Activated T-helper 2 cell treated with anti-CD3 and anti-CD28 coated beads, Interferon-gamma antibody, Interleukin-2, Interleukin-4, amounts not matched to agents 10 μg/mL and 5 μg/mL and 100 μg/mL, durations not matched to agents 14 hours and 24 hours and 36 hours (primary cell): Measurements from ENCODE around the gene HIC2. TPM values are rescaled to one million over a fixed set of nuclear protein-coding genes. Genes with fewer than 3 reads are reported as not detected.
"Not testable (repeated sequence)": the region's sequence is repeated elsewhere in the genome, so short reads cannot be mapped to it uniquely, and the experiment has no call there.

Experiments
- DNase-seq: peaks from one replicate; pipeline ENCODE4 v3.0.0; 2021; ENCODE audit warnings: low spot score
- H3K27ac Mint-ChIP-seq: one replicate; pipeline ENCODE4 v1.8.0; 2021; ENCODE audit warnings: mixed read lengths
- H3K27me3 Mint-ChIP-seq: one replicate; pipeline ENCODE4 v1.8.0; 2021; ENCODE audit warnings: low read depth, mixed read lengths
- H3K36me3 Mint-ChIP-seq: one replicate; pipeline ENCODE4 v1.8.0; 2021; ENCODE audit warnings: low read depth, mixed read lengths
- H3K4me1 Mint-ChIP-seq: one replicate; pipeline ENCODE4 v1.8.0; 2021; ENCODE audit warnings: low read depth, mixed read lengths
- H3K4me3 Mint-ChIP-seq: one replicate; pipeline ENCODE4 v1.8.0; 2021; ENCODE audit warnings: low read depth, mild to moderate bottlenecking, moderate library complexity, mixed read lengths
- H3K9me3 Mint-ChIP-seq: one replicate; pipeline ENCODE4 v1.8.0; 2021; ENCODE audit warnings: mixed read lengths
- intact Hi-C: fragments of 100-400 bp; cut with micrococcal nuclease; formaldehyde crosslinking; loops from one replicate; pipeline ENCODE4 v1.15.1; 2023
- total RNA-seq: library from RNA; stranded (reverse); gene quantifications from 2 replicates; pipeline ENCODE4 v1.2.3, GENCODE V29; 2022

The HIC2 gene
- total RNA-seq, 1 donor from 2014 or later: 4.9 TPM

GRCh38 chr22:21442646-21443045 is 25.5 kb downstream of the HIC2 start:
- H3K9me3 Mint-ChIP-seq, H3K27ac Mint-ChIP-seq, DNase-seq, H3K4me1 Mint-ChIP-seq, H3K4me3 Mint-ChIP-seq, intact Hi-C loops, H3K27me3 Mint-ChIP-seq, H3K36me3 Mint-ChIP-seq: not testable (repeated sequence)

- H3K4me3 Mint-ChIP-seq: no peak overlapping the region
- intact Hi-C loops: no loop called here
Observed at GRCh38 chr22:21443057-21443734, 26.0 kb downstream of the HIC2 start.

GRCh38 chr22:21443735-21444421 is 26.7 kb downstream of the HIC2 start:
- Mint-ChIP-seq H3K9me3 (no peaks in the 10 kb centered on the region), H3K36me3 (peaks cover 3% of the 10 kb centered on the region), H3K27ac (no peak overlapping the region), H3K27me3 (no peaks in the 10 kb centered on the region), H3K4me1 (no peaks in the 10 kb centered on the region), H3K4me3 (no peak overlapping the region)
- intact Hi-C loops: no loop called here
- no peak for DNase-seq

More at GRCh38 chr22:21443057-21443734, 26.0 kb downstream of the HIC2 start:
- Mint-ChIP-seq H3K4me1 (no peaks in the 10 kb centered on the region), H3K27me3 (no peaks in the 10 kb centered on the region), H3K9me3 (no peaks in the 10 kb centered on the region), H3K36me3 (peaks cover 3% of the 10 kb centered on the region), H3K27ac (no peak overlapping the region)
- no peak for DNase-seq

DNA sequence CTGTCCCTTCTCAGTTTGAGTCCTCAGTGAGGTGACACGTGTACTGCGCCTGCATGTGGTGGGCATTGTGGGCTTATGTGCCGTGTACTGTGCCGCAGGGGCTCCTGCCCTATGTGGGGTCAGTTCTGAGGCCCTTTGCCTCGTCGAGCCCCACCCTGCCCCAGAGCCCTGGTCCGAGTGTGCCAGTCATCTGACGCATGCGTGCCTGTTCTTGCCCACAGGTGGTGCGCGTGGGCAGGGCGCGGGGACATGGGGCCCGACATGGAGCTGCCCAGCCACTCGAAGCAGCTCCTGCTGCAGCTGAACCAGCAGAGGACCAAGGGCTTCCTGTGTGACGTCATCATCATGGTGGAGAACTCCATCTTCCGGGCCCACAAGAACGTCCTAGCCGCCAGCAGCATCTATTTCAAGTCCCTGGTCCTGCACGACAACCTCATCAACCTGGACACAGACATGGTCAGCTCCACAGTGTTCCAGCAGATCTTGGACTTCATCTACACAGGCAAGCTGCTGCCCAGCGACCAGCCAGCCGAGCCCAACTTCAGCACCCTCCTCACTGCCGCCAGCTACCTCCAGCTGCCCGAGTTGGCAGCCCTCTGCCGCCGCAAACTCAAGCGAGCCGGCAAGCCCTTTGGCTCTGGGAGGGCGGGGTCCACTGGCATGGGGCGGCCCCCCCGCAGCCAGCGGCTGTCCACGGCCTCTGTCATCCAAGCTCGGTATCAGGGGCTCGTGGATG is 27.7 kb downstream of the HIC2 start:
- Mint-ChIP-seq H3K27me3 (no peaks in the 10 kb centered on the region), H3K9me3 (no peaks in the 10 kb centered on the region), H3K36me3 (peaks cover 3% of the 10 kb centered on the region), H3K4me1 (no peaks in the 10 kb centered on the region), H3K27ac (no peak overlapping the region), H3K4me3 (no peak overlapping the region)
- DNase-seq: no peak
- intact Hi-C loops: no loop called here

GRCh38 chr22:21445437-21446127 is 28.4 kb downstream of the HIC2 start:
- H3K4me3 Mint-ChIP-seq: no peak overlapping the region
- intact Hi-C loops: no loop called here
- H3K4me1 Mint-ChIP-seq: no peaks in the 10 kb centered on the region
- peaks cover 3% of the 10 kb centered on the region for H3K36me3 Mint-ChIP-seq
- H3K9me3 Mint-ChIP-seq: no peaks in the 10 kb centered on the region
- no peak for DNase-seq
- H3K27me3 Mint-ChIP-seq: no peaks in the 10 kb centered on the region
- H3K27ac Mint-ChIP-seq: no peak overlapping the region

DNA sequence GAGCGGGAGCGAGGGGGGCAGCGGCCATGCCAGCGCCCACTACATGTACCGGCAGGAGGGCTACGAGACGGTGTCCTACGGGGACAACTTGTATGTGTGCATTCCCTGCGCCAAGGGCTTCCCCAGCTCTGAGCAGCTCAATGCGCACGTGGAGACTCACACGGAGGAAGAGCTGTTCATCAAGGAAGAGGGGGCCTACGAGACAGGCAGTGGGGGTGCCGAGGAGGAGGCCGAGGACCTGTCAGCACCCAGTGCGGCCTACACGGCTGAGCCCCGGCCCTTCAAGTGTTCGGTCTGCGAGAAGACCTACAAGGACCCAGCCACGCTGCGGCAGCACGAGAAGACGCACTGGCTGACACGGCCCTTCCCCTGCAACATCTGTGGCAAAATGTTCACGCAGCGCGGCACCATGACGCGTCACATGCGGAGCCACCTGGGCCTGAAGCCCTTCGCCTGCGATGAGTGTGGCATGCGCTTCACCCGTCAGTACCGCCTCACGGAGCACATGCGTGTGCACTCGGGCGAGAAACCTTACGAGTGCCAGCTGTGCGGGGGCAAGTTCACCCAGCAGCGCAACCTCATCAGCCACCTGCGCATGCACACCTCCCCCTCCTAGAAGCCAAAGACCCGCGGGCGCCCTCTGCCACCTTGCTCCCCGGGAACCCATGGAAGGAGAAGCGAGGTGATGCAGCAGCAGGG is 29.1 kb downstream of the HIC2 start:
- intact Hi-C loops: no loop called here
- peaks cover 3% of the 10 kb centered on the region for H3K36me3 Mint-ChIP-seq
- no peak for DNase-seq

GRCh38 chr22:21446827-21447690 is 29.9 kb downstream of the HIC2 start:
- DNase-seq: no peak

More for the DNA sequence above, 29.1 kb downstream of the HIC2 start:
- Mint-ChIP-seq H3K4me3 (no peak overlapping the region), H3K27ac (no peak overlapping the region), H3K27me3 (no peaks in the 10 kb centered on the region), H3K9me3 (no peaks in the 10 kb centered on the region), H3K4me1 (no peaks in the 10 kb centered on the region)

DNA sequence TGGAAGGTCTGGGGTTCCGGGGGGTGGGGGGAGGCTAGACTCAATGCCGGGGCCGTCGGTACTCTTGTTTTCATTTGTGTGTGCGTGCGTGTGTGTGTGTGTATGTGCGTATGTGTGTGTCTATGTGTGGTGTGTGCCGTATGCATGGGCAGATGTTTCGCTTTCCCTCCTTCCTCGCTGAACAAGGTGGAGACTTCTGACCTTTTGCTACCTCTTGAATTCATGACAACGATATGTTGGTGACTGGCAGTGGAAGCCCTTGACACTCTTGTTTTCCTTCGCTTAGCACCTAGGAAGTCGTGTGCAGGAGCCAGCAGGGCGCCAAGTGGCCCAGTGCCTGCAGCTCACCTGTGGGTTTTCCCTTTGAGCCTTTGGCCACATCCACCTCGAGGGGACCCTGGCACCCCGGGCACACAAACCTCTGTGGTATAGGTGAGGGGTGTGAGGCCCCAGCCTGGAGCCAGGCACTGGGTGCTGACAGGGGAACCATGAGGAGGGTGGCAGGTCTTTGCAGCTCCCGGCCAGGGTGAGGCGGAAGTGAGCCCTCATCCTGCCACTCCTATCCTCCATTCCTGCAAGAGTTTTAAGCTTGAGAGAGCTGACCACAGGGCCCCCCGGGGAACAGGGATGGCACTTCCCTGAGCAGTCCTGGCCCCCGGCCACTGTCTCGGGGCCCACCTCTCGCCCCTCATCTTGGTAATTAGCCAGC is 30.7 kb downstream of the HIC2 start:
- H3K4me1 Mint-ChIP-seq: no peaks in the 10 kb centered on the region
- H3K4me3 Mint-ChIP-seq: no peak overlapping the region
- H3K9me3 Mint-ChIP-seq: no peaks in the 10 kb centered on the region
- DNase-seq: no peak
- H3K36me3 Mint-ChIP-seq: peaks cover 3% of the 10 kb centered on the region
- H3K27ac Mint-ChIP-seq: no peak overlapping the region
- intact Hi-C loops: no loop called here
- no peaks in the 10 kb centered on the region for H3K27me3 Mint-ChIP-seq

More at GRCh38 chr22:21446827-21447690, 29.9 kb downstream of the HIC2 start:
- no peaks in the 10 kb centered on the region for H3K27me3 Mint-ChIP-seq
- intact Hi-C loops: no loop called here
- H3K4me3 Mint-ChIP-seq: no peak overlapping the region
- no peaks in the 10 kb centered on the region for H3K9me3 Mint-ChIP-seq
- H3K4me1 Mint-ChIP-seq: no peaks in the 10 kb centered on the region
- no peak overlapping the region for H3K27ac Mint-ChIP-seq
- peaks cover 3% of the 10 kb centered on the region for H3K36me3 Mint-ChIP-seq

DNA sequence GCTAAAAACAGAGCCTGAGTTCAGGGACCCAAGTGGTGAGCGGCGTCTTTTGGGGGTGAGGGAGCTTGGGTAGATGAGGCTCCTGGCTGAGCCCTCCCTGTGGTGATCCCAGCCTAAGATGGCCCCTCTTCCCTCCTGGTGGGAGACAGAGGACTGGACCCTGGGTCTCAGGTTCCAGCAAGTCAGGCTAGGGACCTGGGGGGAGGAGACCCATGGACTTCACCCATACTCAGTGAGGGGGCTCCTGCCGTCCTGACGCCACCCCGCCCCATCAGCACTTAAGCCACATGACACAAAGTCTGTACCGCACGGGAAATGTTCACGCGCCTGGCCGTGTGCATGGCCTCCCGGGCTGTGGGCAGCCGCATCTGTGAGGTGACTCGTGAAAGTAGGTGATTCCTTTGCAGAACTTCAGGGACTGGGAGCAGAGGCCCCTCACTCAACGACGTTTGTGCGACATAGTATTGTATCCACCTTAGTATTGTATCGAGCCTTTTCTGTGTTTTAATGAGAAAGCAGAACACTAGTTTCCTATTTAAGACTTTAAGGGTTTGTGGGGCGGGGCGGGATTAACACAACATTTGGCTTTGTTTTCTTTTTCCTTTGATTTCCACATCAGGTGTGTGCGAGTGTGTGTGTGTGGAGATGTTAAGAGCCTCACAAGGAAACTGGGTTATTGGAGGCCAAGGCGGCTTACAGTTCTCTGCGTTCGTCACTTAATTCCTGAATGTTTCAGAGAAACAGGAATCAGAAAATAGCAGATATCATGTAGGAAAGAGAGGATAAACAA is 31.7 kb downstream of the HIC2 start:
- H3K27me3 Mint-ChIP-seq: no peaks in the 10 kb centered on the region

DNA sequence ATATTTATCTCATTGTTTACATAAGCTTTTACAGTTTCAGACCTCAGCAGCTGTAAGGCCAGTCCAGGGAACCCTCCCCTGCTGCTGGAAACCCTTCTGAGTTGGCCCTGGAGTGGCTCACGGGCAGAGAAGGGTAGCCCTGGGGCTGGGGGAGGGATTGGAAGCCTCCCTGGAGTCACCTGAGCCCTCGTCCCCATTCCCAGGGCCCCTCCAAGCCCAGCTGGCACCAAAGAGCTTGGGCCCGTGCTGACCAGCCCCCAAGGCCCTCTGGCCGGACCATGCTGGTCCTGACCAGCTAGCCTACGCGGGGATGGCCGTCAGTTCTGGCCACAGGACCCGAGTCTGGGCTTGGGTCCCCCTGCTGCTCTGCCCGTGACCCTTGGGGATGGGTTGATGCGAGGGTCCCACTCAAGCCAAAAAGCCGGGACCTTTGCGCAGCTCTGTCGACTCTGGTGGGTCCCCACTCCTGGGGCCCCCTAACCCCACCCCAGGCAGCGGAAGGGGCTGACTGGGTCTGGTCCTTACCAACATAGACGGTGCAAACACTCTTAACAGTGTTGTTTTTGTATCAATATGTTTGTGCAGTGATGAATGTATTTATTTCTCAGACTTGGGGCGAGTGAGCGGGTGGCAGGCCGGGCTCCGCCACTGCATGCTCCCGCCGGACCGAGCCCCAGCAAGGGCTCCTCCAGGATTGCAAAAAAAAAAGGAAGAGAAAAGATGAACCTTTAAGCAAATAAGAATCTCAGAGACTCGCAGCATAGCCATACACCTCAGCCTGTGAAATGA is 32.6 kb downstream of the HIC2 start:
- intact Hi-C loops: no loop called here
- Mint-ChIP-seq H3K36me3 (peaks cover 3% of the 10 kb centered on the region), H3K9me3 (no peaks in the 10 kb centered on the region), H3K27ac (no peak overlapping the region), H3K4me1 (no peaks in the 10 kb centered on the region), H3K4me3 (no peak overlapping the region), H3K27me3 (no peaks in the 10 kb centered on the region)
- DNase-seq: no peak

More for the DNA sequence above, 31.7 kb downstream of the HIC2 start:
- H3K4me3 Mint-ChIP-seq: no peak overlapping the region
- DNase-seq: no peak
- intact Hi-C loops: no loop called here
- H3K9me3 Mint-ChIP-seq: no peaks in the 10 kb centered on the region
- no peaks in the 10 kb centered on the region for H3K4me1 Mint-ChIP-seq
- H3K36me3 Mint-ChIP-seq: peaks cover 3% of the 10 kb centered on the region
- no peak overlapping the region for H3K27ac Mint-ChIP-seq
